MG63 (cell line): ENCODE measurements around the gene BCAR3. TPM values are rescaled to one million over a fixed set of nuclear protein-coding genes. Genes with fewer than 3 reads are reported as not detected.
A peak's percentile ranks its signal among the peaks of the same experiment; 100 is the strongest.
"Not testable (repeated sequence)": the region's sequence is repeated elsewhere in the genome, so short reads cannot be mapped to it uniquely, and the experiment has no call there.

Source experiments
- DNase-seq: peaks from one replicate; pipeline ENCODE4 v3.0.0-alpha.2; 2020
- H3K27me3 ChIP-seq: fragments of 250-450 bp; sonication (Bioruptor Pico); 2 replicates; pipeline ENCODE4 v1.5.1; 2020; ENCODE audit warnings: mild to moderate bottlenecking, moderate library complexity
- H3K36me3 ChIP-seq: fragments of 250-450 bp; sonication (Bioruptor Pico); 2 replicates; pipeline ENCODE4 v1.5.1; 2020; ENCODE audit warnings: mild to moderate bottlenecking, moderate library complexity
- H3K4me3 ChIP-seq: fragments of 250-450 bp; sonication (Bioruptor Pico); 2 replicates; pipeline ENCODE4 v1.5.1; 2020; ENCODE audit warnings: mild to moderate bottlenecking, moderate library complexity
- H3K9me3 ChIP-seq: fragments of 250-450 bp; sonication (Bioruptor Pico); 2 replicates; pipeline ENCODE4 v1.5.1; 2020; ENCODE audit warnings: mild to moderate bottlenecking, moderate library complexity
- total RNA-seq: library from RNA; depleted of rRNA; stranded (reverse); fragments of >200 nt; shearing (Covaris generic); gene quantifications from 2 replicates; pipeline ENCODE4 v1.2.3, GENCODE V29; 2014; ENCODE audit warnings: low replicate concordance

The BCAR3 gene
- total RNA-seq, 1 experiment from 2014 or later, result 26.0 TPM

- Histone ChIP-seq H3K36me3 (peaks cover 36% of the 10 kb centered on the region), H3K27me3 (no peaks in the 10 kb centered on the region), H3K4me3 (no peak overlapping the region), H3K9me3 (no peaks in the 10 kb centered on the region)
- DNase-seq, result no peak
Observed at GRCh38 chr1:93576346-93576745, 105.3 kb downstream of the BCAR3 start.

- Histone ChIP-seq H3K9me3 (no peaks in the 10 kb centered on the region), H3K36me3 (peaks cover 38% of the 10 kb centered on the region), H3K4me3 (no peak overlapping the region), H3K27me3 (no peaks in the 10 kb centered on the region)
- DNase-seq, result no peak
Observed at GRCh38 chr1:93575621-93576284, 105.9 kb downstream of the BCAR3 start.

- peaks cover 46% of the 10 kb centered on the region for H3K36me3 ChIP-seq
- H3K4me3 ChIP-seq, result no peak overlapping the region
Observed at GRCh38 chr1:93574991-93575390, 106.6 kb downstream of the BCAR3 start.

GRCh38 chr1:93574511-93574910 lies 107.1 kb downstream of the BCAR3 start:
- Histone ChIP-seq H3K4me3 (no peak overlapping the region), H3K36me3 (peaks cover 46% of the 10 kb centered on the region)
- DNase-seq, result no peak

More at GRCh38 chr1:93574991-93575390, 106.6 kb downstream of the BCAR3 start:
- H3K27me3 ChIP-seq, result no peaks in the 10 kb centered on the region
- no peak for DNase-seq
- no peaks in the 10 kb centered on the region for H3K9me3 ChIP-seq

DNA sequence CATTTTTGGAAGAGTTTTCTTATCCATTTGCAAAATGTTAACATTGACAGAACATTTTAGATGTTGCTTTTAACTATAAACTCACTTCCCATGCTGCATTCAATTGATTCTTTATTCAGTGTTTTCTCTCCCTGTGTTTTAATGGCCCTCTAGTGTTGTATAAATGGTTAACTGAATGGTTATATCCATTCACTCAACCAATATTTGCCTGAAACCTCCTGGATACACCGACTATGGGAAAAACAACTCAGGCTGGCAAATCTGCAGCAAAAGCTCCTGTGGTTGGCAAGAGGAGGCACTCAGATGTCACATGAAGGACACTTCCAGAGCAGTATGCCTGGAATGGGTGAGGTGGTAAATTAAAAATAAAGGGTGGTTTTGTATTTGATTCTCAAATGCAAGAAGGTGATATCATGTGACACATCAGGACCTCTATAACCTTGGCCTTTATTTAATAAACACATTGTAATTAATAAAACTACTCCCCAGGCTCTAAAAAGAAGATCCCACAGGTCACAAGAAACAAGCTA lies 107.6 kb downstream of the BCAR3 start:
- H3K4me3 ChIP-seq, result no peak overlapping the region
- DNase-seq, result no peak
- H3K9me3 ChIP-seq, result no peaks in the 10 kb centered on the region
- peaks cover 45% of the 10 kb centered on the region for H3K36me3 ChIP-seq
- H3K27me3 ChIP-seq, result no peaks in the 10 kb centered on the region

More at GRCh38 chr1:93574511-93574910, 107.1 kb downstream of the BCAR3 start:
- Histone ChIP-seq H3K9me3 (no peaks in the 10 kb centered on the region), H3K27me3 (no peaks in the 10 kb centered on the region)

DNA sequence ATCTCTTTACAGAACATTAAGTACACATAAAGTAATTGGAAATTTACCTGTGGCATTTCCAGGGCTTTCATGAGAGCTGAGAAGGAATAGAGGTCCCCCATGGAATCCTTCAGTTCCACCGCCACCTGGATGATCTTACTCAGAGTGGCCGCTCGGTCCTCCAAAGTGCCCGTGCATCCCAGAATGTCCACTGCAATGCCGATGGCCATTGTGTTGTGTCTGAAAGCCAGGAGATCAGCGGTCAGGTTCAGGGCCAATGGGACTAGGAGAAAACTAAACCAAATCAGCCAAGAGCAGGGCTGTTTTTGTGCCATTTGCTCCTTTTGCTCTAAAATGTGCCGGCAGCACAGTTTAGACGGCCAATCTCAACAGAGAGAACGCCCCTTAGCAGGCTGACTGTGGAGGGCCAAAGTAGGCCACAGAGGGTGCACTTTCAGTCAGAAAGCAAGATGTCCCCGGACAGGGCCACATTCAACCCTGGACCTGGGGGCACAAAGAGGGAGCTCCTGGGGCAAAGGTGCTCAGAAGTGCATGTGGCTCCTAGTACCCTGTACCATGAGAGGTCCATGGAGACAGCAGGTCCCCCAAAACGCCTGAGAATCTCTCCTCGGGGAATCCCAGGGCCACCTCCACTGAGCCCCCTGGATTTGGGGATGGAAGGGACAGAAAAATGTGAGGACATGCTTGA lies 109.9 kb downstream of the BCAR3 start:
- no peak for DNase-seq
- no peaks in the 10 kb centered on the region for H3K9me3 ChIP-seq
- no peaks in the 10 kb centered on the region for H3K27me3 ChIP-seq
- no peak overlapping the region for H3K4me3 ChIP-seq
- peaks cover 55% of the 10 kb centered on the region for H3K36me3 ChIP-seq

DNA sequence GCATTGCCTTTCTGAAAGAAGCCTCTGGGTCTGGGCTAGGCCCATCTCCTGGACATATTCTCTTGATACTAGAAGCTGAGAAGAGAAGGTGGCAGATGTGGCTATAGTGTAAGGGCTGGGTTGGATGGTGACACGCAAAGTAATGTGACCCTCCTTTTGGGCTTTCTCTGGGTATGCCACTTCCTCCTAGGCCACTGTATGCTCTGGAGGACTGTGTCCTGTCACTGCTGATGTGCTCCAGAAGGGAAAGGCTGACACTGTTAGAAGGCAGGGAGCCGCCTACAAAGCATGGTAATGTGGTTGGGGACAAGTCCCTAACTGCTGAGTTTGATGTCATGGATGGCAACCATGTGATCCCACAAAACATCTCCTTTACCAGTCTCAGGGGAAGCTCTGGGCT lies 112.1 kb downstream of the BCAR3 start:
- DNase-seq, result no peak
- peaks cover 63% of the 10 kb centered on the region for H3K36me3 ChIP-seq
- no peak overlapping the region for H3K4me3 ChIP-seq
- no peaks in the 10 kb centered on the region for H3K27me3 ChIP-seq
- no peaks in the 10 kb centered on the region for H3K9me3 ChIP-seq

- Histone ChIP-seq H3K36me3 (peaks cover 59% of the 10 kb centered on the region), H3K27me3 (no peaks in the 10 kb centered on the region), H3K4me3 (no peak overlapping the region), H3K9me3 (no peaks in the 10 kb centered on the region)
- DNase-seq, result peak; percentile 53
Observed at GRCh38 chr1:93567255-93567918, 114.2 kb downstream of the BCAR3 start.

DNA sequence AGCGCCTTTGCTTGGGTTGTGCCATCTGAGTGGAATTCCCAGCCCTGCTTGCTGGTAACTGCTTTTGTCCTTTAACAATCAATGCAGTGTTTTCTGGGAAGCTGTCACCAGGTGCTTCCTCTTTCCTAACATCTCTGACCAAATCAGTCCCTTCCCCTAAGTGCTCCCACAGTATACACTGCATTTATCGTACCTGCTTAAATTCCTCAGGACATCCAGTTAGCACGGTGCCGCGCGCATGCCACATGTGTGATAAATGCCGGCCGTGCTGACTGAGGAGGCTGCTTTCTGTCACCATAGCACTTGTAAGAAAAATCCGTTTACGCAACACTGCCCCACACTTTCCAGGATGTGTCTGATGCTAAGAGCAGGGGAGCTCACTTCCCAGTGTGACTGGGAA lies 115.4 kb downstream of the BCAR3 start:
- no peak for DNase-seq
- Histone ChIP-seq H3K36me3 (peaks cover 64% of the 10 kb centered on the region), H3K9me3 (no peaks in the 10 kb centered on the region), H3K4me3 (no peak overlapping the region), H3K27me3 (no peaks in the 10 kb centered on the region)

GRCh38 chr1:93565496-93566206 lies 116.0 kb downstream of the BCAR3 start:
- peak; percentile 65 for DNase-seq
- H3K9me3 ChIP-seq, result no peaks in the 10 kb centered on the region
- peaks cover 67% of the 10 kb centered on the region for H3K36me3 ChIP-seq
- no peaks in the 10 kb centered on the region for H3K27me3 ChIP-seq
- H3K4me3 ChIP-seq, result no peak overlapping the region

GRCh38 chr1:93559695-93560094 lies 121.9 kb downstream of the BCAR3 start:
- DNase-seq, result no peak
- no peaks in the 10 kb centered on the region for H3K9me3 ChIP-seq
- peaks cover 37% of the 10 kb centered on the region for H3K36me3 ChIP-seq
- no peaks in the 10 kb centered on the region for H3K27me3 ChIP-seq
- H3K4me3 ChIP-seq, result no peak overlapping the region

- Histone ChIP-seq H3K4me3 (no peak overlapping the region), H3K27me3 (no peaks in the 10 kb centered on the region), H3K36me3 (peaks cover 32% of the 10 kb centered on the region), H3K9me3 (no peaks in the 10 kb centered on the region)
- DNase-seq, result no peak
Observed at GRCh38 chr1:93559045-93559444, 122.6 kb downstream of the BCAR3 start.

- Histone ChIP-seq H3K4me3 (no peak overlapping the region), H3K9me3 (no peaks in the 10 kb centered on the region), H3K27me3 (no peaks in the 10 kb centered on the region), H3K36me3 (peaks cover 17% of the 10 kb centered on the region)
- no peak for DNase-seq
Observed at GRCh38 chr1:93556291-93556690, 125.3 kb downstream of the BCAR3 start.

DNA sequence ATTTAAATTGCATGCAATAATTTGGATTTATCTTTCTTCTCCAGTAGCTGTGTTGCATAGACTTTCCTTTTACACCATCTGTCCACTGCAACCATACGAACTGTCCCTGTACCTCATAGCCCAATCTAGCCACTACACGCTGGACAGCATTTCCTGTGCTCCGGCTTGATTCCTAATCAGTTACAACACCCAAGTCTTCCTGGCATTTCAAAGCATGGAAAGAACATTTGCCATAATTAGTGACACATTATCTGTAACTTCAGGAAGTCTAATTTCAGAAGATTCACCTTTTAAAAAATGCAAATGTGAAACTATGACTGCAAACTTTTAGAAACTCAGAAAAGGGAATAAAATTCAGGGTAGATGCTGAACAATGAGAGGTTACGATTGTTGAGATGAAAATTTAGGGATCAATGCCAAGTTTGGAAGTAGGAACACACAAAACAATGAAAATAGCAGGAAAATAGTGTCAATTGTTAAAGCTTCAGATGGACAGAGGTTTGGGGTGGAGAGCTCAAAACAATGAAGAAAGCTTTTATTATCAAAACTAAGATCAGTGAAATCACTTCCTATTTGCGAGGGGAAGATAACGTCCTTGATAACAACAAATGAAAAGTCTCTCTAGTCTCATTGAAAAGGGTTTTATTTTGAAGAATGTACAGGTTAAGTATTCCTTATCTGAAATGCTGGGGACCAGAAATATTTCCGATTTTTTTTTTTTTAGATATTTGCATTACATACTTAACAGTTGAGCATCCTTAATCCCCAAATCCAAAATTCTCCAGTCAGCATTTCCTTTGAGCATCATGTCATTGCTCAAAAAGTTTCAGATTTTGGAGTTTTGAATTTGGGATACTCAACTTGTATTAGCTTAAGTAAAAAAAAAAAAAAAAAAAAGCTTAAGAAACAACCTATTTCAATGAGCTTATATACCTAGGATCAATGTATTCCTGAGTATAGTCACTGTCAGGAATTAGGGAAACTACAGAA lies 126.5 kb downstream of the BCAR3 start:
- Histone ChIP-seq H3K9me3 (no peaks in the 10 kb centered on the region), H3K4me3 (no peak overlapping the region), H3K36me3 (peaks cover 6% of the 10 kb centered on the region), H3K27me3 (no peaks in the 10 kb centered on the region)
- DNase-seq, result no peak

DNA sequence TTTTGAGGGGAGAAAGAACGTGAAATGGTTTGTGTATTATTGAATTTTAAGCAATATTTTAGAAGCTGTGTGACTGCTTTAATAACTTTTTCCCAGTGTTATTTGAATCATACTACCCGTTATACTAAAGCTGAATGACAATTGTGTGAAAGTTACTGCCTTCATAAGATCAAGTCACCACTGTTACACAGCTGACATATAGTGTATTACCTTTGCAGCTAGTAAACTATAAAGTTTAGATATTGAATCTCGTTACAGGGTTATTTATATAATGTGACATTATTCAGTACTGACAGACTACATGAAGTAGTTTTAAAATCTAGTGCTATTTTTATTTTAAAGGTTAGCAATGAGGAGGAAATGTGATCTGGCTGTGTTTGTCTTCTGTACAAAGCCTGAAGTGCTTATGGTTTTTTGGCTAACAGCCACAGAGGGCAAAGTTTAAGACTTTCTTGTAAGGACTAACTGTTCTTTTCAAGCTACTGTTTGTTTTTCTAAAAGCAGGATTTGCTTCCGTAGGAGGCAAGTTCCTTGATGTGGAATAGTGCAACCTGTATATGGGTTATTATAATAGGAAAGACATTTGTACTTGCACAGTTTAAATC lies 127.6 kb downstream of the BCAR3 start:
- DNase-seq, H3K4me3 ChIP-seq, H3K36me3 ChIP-seq, H3K9me3 ChIP-seq, H3K27me3 ChIP-seq: not testable (repeated sequence)
